Stomach smooth muscle (tissue), 2 donors: Measurements from ENCODE around the gene NIP7.
A peak's percentile ranks its signal among the peaks of the same experiment; 100 is the strongest.

Experiments
- H3K27ac ChIP-seq: one replicate; pipeline ENCODE4 v1.7.0; 2013; ENCODE audit warnings: mild to moderate bottlenecking, low read length, inconsistent platforms
- H3K27me3 ChIP-seq, 2 donors: one replicate each; pipeline ENCODE4 v1.7.0; 2013; ENCODE audit warnings: low read length in 2 of 2; ENCODE audit not compliant: insufficient read depth in 2 of 2, control insufficient read depth in 1 of 2
- H3K36me3 ChIP-seq, 2 donors: one replicate each; pipeline ENCODE4 v1.7.0; 2013; ENCODE audit warnings: low read length in 2 of 2; ENCODE audit not compliant: control insufficient read depth in 2 of 2, insufficient read depth in 2 of 2
- H3K4me1 ChIP-seq: one replicate; pipeline ENCODE4 v1.7.0; 2013; ENCODE audit warnings: low read length; ENCODE audit not compliant: control insufficient read depth, insufficient read depth
- H3K4me3 ChIP-seq, 2 donors: one replicate each; pipeline ENCODE4 v1.7.0; 2013; ENCODE audit warnings: low read length in 2 of 2
- H3K9ac ChIP-seq, 2 donors: one replicate each; pipeline ENCODE4 v1.7.0; 2013; ENCODE audit warnings: low read length in 2 of 2, mild to moderate bottlenecking in 1 of 2
- H3K9me3 ChIP-seq, 2 donors: one replicate each; pipeline ENCODE4 v1.7.0; 2013; ENCODE audit warnings: low read length in 2 of 2; ENCODE audit not compliant: control insufficient read depth in 2 of 2
- donor health status: healthy.
- donor health status: Pancreatic carcinoma.

NIP7 gene

DNA sequence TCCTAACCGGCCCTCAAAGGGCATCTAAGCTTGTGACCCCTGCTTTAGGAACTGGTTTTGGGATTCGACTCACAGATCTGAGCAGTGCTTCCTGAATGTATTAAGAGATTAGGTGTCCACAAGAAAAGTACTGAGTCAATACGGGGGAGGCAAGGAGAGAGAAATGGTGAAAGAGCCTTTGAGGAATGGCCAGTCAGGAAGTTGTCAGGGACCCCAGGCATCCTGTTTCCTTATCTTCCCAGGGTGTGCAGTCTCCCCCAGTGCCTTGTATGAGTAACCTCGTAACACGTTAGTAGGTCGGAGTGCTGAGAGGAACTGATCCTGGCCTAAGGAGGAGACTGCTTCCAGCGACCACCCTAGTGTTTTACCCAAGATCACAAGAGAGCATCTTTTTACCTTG lies 28.4 kb downstream of the NIP7 start:
- Histone ChIP-seq H3K9me3 (no peaks in the 10 kb centered on the region), H3K27me3 (no peaks in the 10 kb centered on the region), H3K36me3 (peaks cover 42 to 65% of the 10 kb centered on the region in 2 donors), H3K9ac (no peak overlapping the region), H3K4me1 (no peaks in the 10 kb centered on the region), H3K27ac (no peak overlapping the region), H3K4me3 (no peak overlapping the region)

GRCh38 chr16:69368866-69369265 lies 29.3 kb downstream of the NIP7 start:
- Histone ChIP-seq H3K36me3 (peaks cover 48 to 69% of the 10 kb centered on the region in 2 donors), H3K9ac (no peak overlapping the region), H3K4me3 (no peak overlapping the region), H3K4me1 (no peaks in the 10 kb centered on the region), H3K27me3 (no peaks in the 10 kb centered on the region), H3K9me3 (no peaks in the 10 kb centered on the region), H3K27ac (no peak overlapping the region)

DNA sequence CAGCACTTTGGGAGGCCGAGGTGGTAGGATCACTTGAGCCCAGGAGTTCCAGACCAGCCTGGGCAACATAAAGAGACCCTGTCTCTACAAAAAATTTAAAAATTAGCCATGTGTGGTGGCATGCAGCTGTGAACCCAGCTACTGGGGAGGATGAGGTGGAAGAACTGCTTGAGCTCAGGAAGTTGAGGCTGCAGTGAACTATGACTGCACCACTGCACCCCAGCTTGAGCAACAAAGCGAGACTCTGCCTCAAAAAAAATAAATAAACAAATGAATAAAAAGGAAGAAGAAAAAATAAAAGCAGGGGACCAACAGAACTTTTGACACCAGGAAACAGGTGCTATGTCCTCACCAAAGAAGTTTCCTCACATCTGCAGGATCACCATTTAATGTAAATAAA lies 32.0 kb downstream of the NIP7 start:
- H3K4me1 ChIP-seq: no peaks in the 10 kb centered on the region
- no peaks in the 10 kb centered on the region for H3K9me3 ChIP-seq
- no peak overlapping the region for H3K9ac ChIP-seq
- H3K36me3 ChIP-seq: peaks cover 29 to 53% of the 10 kb centered on the region in 2 donors
- no peaks in the 10 kb centered on the region for H3K27me3 ChIP-seq
- H3K27ac ChIP-seq: no peak overlapping the region
- no peak overlapping the region for H3K4me3 ChIP-seq

DNA sequence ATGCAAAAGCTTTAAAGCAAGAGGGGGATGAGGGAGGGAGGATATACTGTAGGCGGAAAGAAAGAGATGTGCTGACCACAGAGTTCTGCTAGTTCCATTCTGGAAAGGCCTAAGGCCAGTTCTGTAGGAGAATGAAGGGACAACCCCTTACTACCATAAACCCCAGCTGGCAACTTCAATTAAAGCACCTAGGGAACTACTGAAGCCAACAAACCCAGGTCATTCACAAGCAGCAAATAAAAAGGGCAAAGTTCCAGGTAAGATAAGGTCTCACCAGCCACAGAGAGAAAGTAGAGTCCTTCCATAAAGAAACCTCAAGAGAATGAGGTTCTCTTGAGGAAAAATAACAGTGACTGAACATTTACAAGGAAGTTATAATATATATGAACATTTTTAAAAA lies 33.4 kb downstream of the NIP7 start:
- no peaks in the 10 kb centered on the region for H3K27me3 ChIP-seq
- H3K9ac ChIP-seq: no peak overlapping the region
- peaks cover 24 to 38% of the 10 kb centered on the region in 2 donors for H3K36me3 ChIP-seq
- no peak overlapping the region for H3K27ac ChIP-seq
- no peak overlapping the region for H3K4me3 ChIP-seq
- H3K9me3 ChIP-seq: no peaks in the 10 kb centered on the region
- no peaks in the 10 kb centered on the region for H3K4me1 ChIP-seq

DNA sequence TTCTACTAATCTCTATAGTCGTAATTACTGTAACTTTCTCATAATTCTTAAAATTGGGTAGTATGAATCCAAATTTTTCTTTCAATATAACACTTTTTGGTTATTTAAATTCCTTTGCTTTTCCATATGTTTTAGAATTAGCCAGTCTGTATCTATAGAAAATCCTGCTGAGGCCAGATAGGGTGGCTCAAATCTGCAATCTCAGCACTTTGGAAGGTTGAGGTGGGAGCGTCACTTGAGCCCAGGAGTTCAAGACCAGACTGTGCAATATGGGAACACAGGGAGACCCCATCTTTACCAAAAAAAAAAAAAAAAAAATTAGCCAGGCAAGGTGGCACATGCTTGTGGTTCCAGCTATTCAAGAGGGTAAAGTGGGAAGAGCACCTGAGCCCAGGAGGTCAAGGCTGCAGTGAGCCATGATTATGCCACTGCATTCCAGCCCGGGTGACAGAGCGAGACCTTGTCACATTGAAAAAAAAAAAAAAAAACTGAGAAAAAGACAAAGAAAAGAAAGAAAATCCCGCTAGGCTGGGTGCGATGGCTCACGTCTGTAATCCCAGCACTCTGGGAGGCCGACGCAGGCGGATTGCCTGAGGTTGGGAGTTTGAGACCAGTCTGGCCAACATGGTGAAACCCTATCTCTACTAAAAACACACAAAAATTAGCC lies 37.0 kb downstream of the NIP7 start:
- no peak overlapping the region for H3K27ac ChIP-seq

GRCh38 chr16:69378036-69378435 lies 38.5 kb downstream of the NIP7 start:
- Histone ChIP-seq H3K9me3 (no peaks in the 10 kb centered on the region), H3K27me3 (no peaks in the 10 kb centered on the region), H3K9ac (no peak overlapping the region), H3K27ac (no peak overlapping the region), H3K4me1 (no peaks in the 10 kb centered on the region), H3K4me3 (no peak overlapping the region), H3K36me3 (peaks cover 19 to 23% of the 10 kb centered on the region in 2 donors)

More for the DNA sequence above, 37.0 kb downstream of the NIP7 start:
- Histone ChIP-seq H3K27me3 (no peaks in the 10 kb centered on the region), H3K36me3 (peaks cover 11 to 21% of the 10 kb centered on the region in 2 donors), H3K4me3 (no peak overlapping the region), H3K9me3 (no peaks in the 10 kb centered on the region), H3K9ac (no peak overlapping the region), H3K4me1 (no peaks in the 10 kb centered on the region)

GRCh38 chr16:69378760-69379159 lies 39.2 kb downstream of the NIP7 start:
- no peak overlapping the region for H3K9ac ChIP-seq
- no peaks in the 10 kb centered on the region for H3K27me3 ChIP-seq
- H3K4me3 ChIP-seq: no peak overlapping the region
- H3K36me3 ChIP-seq: peaks cover 16 to 18% of the 10 kb centered on the region in 2 donors
- H3K27ac ChIP-seq: no peak overlapping the region
- no peaks in the 10 kb centered on the region for H3K4me1 ChIP-seq
- no peaks in the 10 kb centered on the region for H3K9me3 ChIP-seq

GRCh38 chr16:69381231-69381630 lies 41.7 kb downstream of the NIP7 start:
- no peak overlapping the region for H3K4me3 ChIP-seq
- H3K27ac ChIP-seq: no peak overlapping the region
- peaks cover 4% of the 10 kb centered on the region for H3K4me1 ChIP-seq
- no peaks in the 10 kb centered on the region for H3K27me3 ChIP-seq
- peaks cover 16 to 17% of the 10 kb centered on the region in 2 donors for H3K36me3 ChIP-seq
- H3K9ac ChIP-seq: no peak overlapping the region
- H3K9me3 ChIP-seq: no peaks in the 10 kb centered on the region

DNA sequence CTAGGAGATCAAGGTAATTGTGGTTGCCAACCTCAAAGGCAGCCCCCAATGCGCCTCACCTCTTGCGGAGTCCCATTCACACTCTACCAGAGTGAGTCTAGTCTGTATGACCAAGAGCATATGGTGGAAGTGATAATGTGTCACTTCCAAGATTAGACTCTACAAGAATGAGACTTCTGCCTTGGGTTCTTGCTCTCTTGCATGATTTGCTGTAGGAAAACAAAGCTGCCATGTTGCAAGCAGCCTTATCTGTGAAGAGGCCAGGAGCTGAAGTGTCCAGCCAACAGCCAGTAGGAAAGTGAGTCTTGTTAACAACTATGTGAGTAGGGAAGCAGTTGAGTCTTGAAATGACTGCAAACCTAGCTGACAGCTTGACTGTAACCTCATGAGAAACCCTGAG lies 42.8 kb downstream of the NIP7 start:
- H3K9me3 ChIP-seq: no peaks in the 10 kb centered on the region
- no peak overlapping the region for H3K27ac ChIP-seq
- peaks cover 4% of the 10 kb centered on the region for H3K4me1 ChIP-seq
- no peaks in the 10 kb centered on the region for H3K27me3 ChIP-seq
- H3K9ac ChIP-seq: no peak overlapping the region
- H3K36me3 ChIP-seq: peaks cover 16 to 17% of the 10 kb centered on the region in 2 donors
- no peak overlapping the region for H3K4me3 ChIP-seq

- Histone ChIP-seq H3K27ac (peak overlapping the region; percentile 77), H3K9me3 (no peaks in the 10 kb centered on the region), H3K4me3 (peak overlapping the region; percentile 77 to 81), H3K4me1 (peaks cover 4% of the 10 kb centered on the region), H3K36me3 (peaks cover 13 to 14% of the 10 kb centered on the region in 2 donors), H3K9ac (peak overlapping the region; percentile 91), H3K27me3 (no peaks in the 10 kb centered on the region)
Observed at GRCh38 chr16:69384974-69385373, 45.4 kb downstream of the NIP7 start.

DNA sequence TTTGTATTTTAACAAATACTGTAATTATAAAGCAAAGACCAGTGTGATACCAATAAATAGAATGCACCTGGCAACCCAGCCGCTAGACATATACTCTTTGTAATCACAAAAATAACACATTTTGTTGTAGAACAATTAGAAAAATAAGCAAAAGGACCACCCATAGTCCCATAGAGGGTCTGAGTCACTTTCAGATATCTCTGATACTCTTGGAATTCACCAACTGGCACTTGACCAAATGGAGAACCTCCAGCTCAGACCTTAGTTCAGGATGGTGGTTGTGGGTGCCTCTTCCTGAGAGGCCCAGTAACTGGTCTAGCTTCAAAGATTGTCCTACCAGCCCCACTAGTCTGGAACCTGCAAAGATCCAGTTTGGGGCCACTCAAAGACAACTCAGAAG lies 47.0 kb downstream of the NIP7 start:
- H3K27ac ChIP-seq: no peak overlapping the region
- no peaks in the 10 kb centered on the region for H3K9me3 ChIP-seq
- no peak overlapping the region for H3K4me3 ChIP-seq
- peaks cover 4% of the 10 kb centered on the region for H3K4me1 ChIP-seq
- H3K27me3 ChIP-seq: no peaks in the 10 kb centered on the region
- no peak overlapping the region for H3K9ac ChIP-seq
- H3K36me3 ChIP-seq: peaks cover 12% of the 10 kb centered on the region in 2 donors
